HCT116 (cell line): ENCODE results near the gene PTN. TPM values are rescaled to one million over a fixed set of nuclear protein-coding genes. Genes with fewer than 3 reads are reported as not detected.

Source experiments
- ATAC-seq: fragments of 200-7000 bp; cut with Tn5 transposase; 2 replicates; pipeline ENCODE4 v1.9.1; 2020; ENCODE audit warnings: mild to moderate bottlenecking, moderate library complexity
- BruUV-seq: library from RNA; stranded (reverse); fragments of 400-500 nt; replicated peaks from 2 replicates; lab custom pipeline; 2021; lab: Mats Ljungman, UMichigan
- CTCF ChIA-PET: fragments of 300-600 bp; sonication (Branson Sonifier 250); formaldehyde crosslinking; loops from one replicate; lab custom pipeline; 2021; ENCODE audit warnings: antibody characterized with exemption; lab: Charles Lee
- POLR2A ChIA-PET: fragments of 300-600, 350-600 bp; sonication (Branson Sonifier 250); formaldehyde crosslinking; loops from one replicate; lab custom pipeline; 2021; ENCODE audit warnings: antibody characterized with exemption; lab: Charles Lee
- RAD21 ChIA-PET, 2 experiments: fragments of 300-600 bp; sonication (Branson Sonifier 250); formaldehyde crosslinking; loops; one replicate each; lab custom pipeline; 2023; ENCODE audit warnings: low total read pairs in 2 of 2; ENCODE audit not compliant: uncharacterized antibody in 2 of 2, unreplicated experiment in 2 of 2, low non-redundant PET in 1 of 2; lab: Charles Lee
- DNase-seq: peaks from one replicate; pipeline ENCODE4 v3.0.0-alpha.2; 2010; ENCODE audit warnings: low read depth, low spot score
- H2AFZ ChIP-seq: fragments of 200-600 bp; shearing (Covaris generic), sonication (generic); 2 replicates; pipeline ENCODE4 v1.6.1; 2017; ENCODE audit warnings: low read depth, mixed run types, mixed read lengths, antibody characterized with exemption, low read length; ENCODE audit not compliant: poor library complexity, severe bottlenecking
- H3K27ac ChIP-seq: 2 replicates; pipeline ENCODE4 v1.5.1; 2012; ENCODE audit warnings: low read depth, low read length
- H3K27me3 ChIP-seq: fragments of 200-600 bp; sonication (generic); 2 replicates; pipeline ENCODE4 v1.6.1; 2016; ENCODE audit warnings: mixed run types, low read length, mixed read lengths; ENCODE audit not compliant: insufficient read depth
- H3K36me3 ChIP-seq, 2 experiments: fragments of 200-500 bp in 1 of 2; fragments of 200-600 bp in 1 of 2; sonication (Bioruptor generic) in 1 of 2; sonication (generic) in 1 of 2; 2 replicates each; pipeline versions ENCODE4 v1.5.1 to v1.6.1; 2014 to 2016; ENCODE audit warnings: low read length in 2 of 2, inconsistent platforms in 1 of 2, mixed read lengths in 1 of 2, mixed run types in 1 of 2; ENCODE audit not compliant: insufficient read depth in 2 of 2, control insufficient read depth in 1 of 2
- H3K4me1 ChIP-seq, 2 experiments: fragments of 200-600 bp in 1 of 2; sonication (generic) in 1 of 2; 2 replicates each; pipeline versions ENCODE4 v1.5.1 to v1.6.1; 2012 to 2017; ENCODE audit warnings: low read length in 2 of 2, inconsistent platforms in 1 of 2, mild to moderate bottlenecking in 1 of 2, mixed read lengths in 1 of 2, mixed run types in 1 of 2, moderate library complexity in 1 of 2; ENCODE audit not compliant: insufficient read depth in 2 of 2, control insufficient read depth in 1 of 2
- H3K4me2 ChIP-seq: fragments of 200-600 bp; sonication (generic); 2 replicates; pipeline ENCODE4 v1.6.1; 2017; ENCODE audit warnings: mixed run types, low read length, mixed read lengths
- H3K4me3 ChIP-seq, 2 experiments: fragments of 200-600 bp in 1 of 2; sonication (generic) in 1 of 2; replicated peaks in 1 of 2; 2 replicates each; pipeline ENCODE4 v1.5.1; 2011 to 2016; ENCODE audit warnings: low read length in 2 of 2, control low read depth in 1 of 2, low read depth in 1 of 2, mild to moderate bottlenecking in 1 of 2, mixed read lengths in 1 of 2, mixed run types in 1 of 2
- H3K79me2 ChIP-seq: fragments of 200-600 bp; sonication (generic); 2 replicates; pipeline ENCODE4 v1.6.1; 2017; ENCODE audit warnings: mild to moderate bottlenecking, mixed run types, low read length, moderate library complexity, mixed read lengths; ENCODE audit not compliant: insufficient read depth
- H3K9ac ChIP-seq: fragments of 200-600 bp; sonication (generic); 2 replicates; pipeline ENCODE4 v1.6.1; 2016; ENCODE audit warnings: low read length, mixed read lengths
- H3K9me2 ChIP-seq: fragments of 200-600 bp; sonication (generic), shearing (Covaris generic); 2 replicates; pipeline ENCODE4 v1.6.1; 2017; ENCODE audit warnings: mixed run types, mild to moderate bottlenecking, moderate library complexity; ENCODE audit not compliant: insufficient read depth
- H3K9me3 ChIP-seq, 2 experiments: fragments of 200-500 bp in 1 of 2; fragments of 200-600 bp in 1 of 2; sonication (Bioruptor generic) in 1 of 2; sonication (generic) in 1 of 2; 2 replicates each; pipeline ENCODE4 v1.6.1; 2014 to 2017; ENCODE audit warnings: low read length in 2 of 2, mixed read lengths in 2 of 2, inconsistent platforms in 1 of 2, low read depth in 1 of 2, mild to moderate bottlenecking in 1 of 2, mixed run types in 1 of 2, moderate library complexity in 1 of 2; ENCODE audit not compliant: control insufficient read depth in 1 of 2, insufficient read depth in 1 of 2
- H4K20me1 ChIP-seq: fragments of 200-600 bp; sonication (generic), shearing (Covaris generic); 2 replicates; pipeline ENCODE4 v1.6.1; 2017; ENCODE audit warnings: mixed run types, mild to moderate bottlenecking, moderate library complexity; ENCODE audit not compliant: insufficient read depth
- CBX3 ChIP-seq: IDR thresholded peaks from 2 replicates; pipeline ENCODE4 v1.6.1; 2012; ENCODE audit warnings: low read depth
- CEBPB ChIP-seq: IDR thresholded peaks from 2 replicates; pipeline ENCODE4 v1.6.1; 2012; ENCODE audit warnings: low read depth
- CTCF ChIP-seq, 3 experiments: fragments of 200-600 bp in 1 of 3; sonication (generic) in 1 of 3; IDR thresholded peaks in 2 of 3; conservative IDR thresholded peaks in 1 of 3; 2 replicates each; pipeline ENCODE4 v1.5.1; 2012 to 2017; ENCODE audit warnings: low read depth in 2 of 3, low read length in 2 of 3, antibody characterized with exemption in 1 of 3, borderline replicate concordance in 1 of 3, control low read depth in 1 of 3, mild to moderate bottlenecking in 1 of 3, mixed read lengths in 1 of 3, mixed run types in 1 of 3, moderate library complexity in 1 of 3; ENCODE audit not compliant: insufficient read depth in 1 of 3
- EGR1 ChIP-seq: IDR thresholded peaks from 2 replicates; pipeline ENCODE4 v1.6.1; 2012; ENCODE audit warnings: low read depth
- EZH2 ChIP-seq: fragments of 200-600 bp; sonication (generic); IDR thresholded peaks from 2 replicates; pipeline ENCODE4 v1.6.1; 2017; ENCODE audit warnings: antibody characterized with exemption, mixed run types
- POLR2A ChIP-seq: IDR thresholded peaks from 2 replicates; pipeline ENCODE4 v1.7.0; 2011; ENCODE audit warnings: borderline replicate concordance; ENCODE audit not compliant: insufficient read depth, insufficient read length; ENCODE audit errors: extremely low read depth
- RAD21 ChIP-seq: IDR thresholded peaks from 2 replicates; pipeline ENCODE4 v1.6.1; 2012; ENCODE audit warnings: low read depth, mild to moderate bottlenecking
- REST ChIP-seq: IDR thresholded peaks from 2 replicates; pipeline ENCODE4 v1.6.1; 2012; ENCODE audit warnings: low read depth
- SIN3A ChIP-seq: IDR thresholded peaks from 2 replicates; pipeline ENCODE4 v1.6.1; 2012; ENCODE audit warnings: low read depth
- SRF ChIP-seq: IDR thresholded peaks from 2 replicates; pipeline ENCODE4 v1.6.1; 2012; ENCODE audit warnings: low read depth
- YY1 ChIP-seq: IDR thresholded peaks from 2 replicates; pipeline ENCODE4 v1.6.1; 2011; ENCODE audit warnings: low read length, low read depth, moderate library complexity, mild to moderate bottlenecking; ENCODE audit not compliant: insufficient replicate concordance; ENCODE audit errors: extremely low read depth
- ZBTB33 ChIP-seq: IDR thresholded peaks from 2 replicates; pipeline ENCODE4 v1.6.1; 2011; ENCODE audit warnings: mild to moderate bottlenecking, low read length, moderate library complexity; ENCODE audit not compliant: insufficient replicate concordance; ENCODE audit errors: extremely low read depth
- ZNF274 ChIP-seq: fragments of 200-500 bp; sonication (Bioruptor generic); IDR thresholded peaks from 2 replicates; pipeline ENCODE4 v1.6.1; 2014; ENCODE audit warnings: mild to moderate bottlenecking, low read depth, low read length, inconsistent platforms
- intact Hi-C: fragments of 100-400 bp; cut with micrococcal nuclease; formaldehyde crosslinking; loops from 2 replicates; pipeline ENCODE4 v1.10.0; 2022
- total RNA-seq: library from RNA; stranded (reverse); gene quantifications from one replicate; pipeline ENCODE4 v1.2.1, GENCODE V29; 2021; ENCODE audit not compliant: unreplicated experiment

PTN gene
- total RNA-seq, 1 experiment from 2014 or later = not detected

GRCh38 chr7:137243741-137244140 is 99.8 kb downstream of the PTN start:
- POLR2A ChIA-PET = no interaction called here
- TF ChIP-seq ZNF274 (no peak), ZBTB33 (no peak), SIN3A (no peak), RAD21 (no peak), EZH2 (no peak), POLR2A (no peak), EGR1 (no peak), CBX3 (no peak), CTCF (IDR thresholded peaks at IDR 0.05 in 2 of 3, conservative IDR thresholded peaks at IDR 0.05 in 1 of 3; ENCODE audit: borderline replicate concordance in 1 of 3, insufficient read depth in 1 of 3, low read depth in 2 of 3, low read length in 2 of 3) (no peak), REST (no peak), SRF (no peak), YY1 (no peak), CEBPB (no peak)
- no TSS peak for BruUV-seq

More at GRCh38 chr7:137243741-137244140, 99.8 kb downstream of the PTN start:
- Histone ChIP-seq H3K9me3 (peaks cover 3 to 8% of the 10 kb centered on the region in 2 experiments; a peak in 2 of 4 replicates), H3K79me2 (no peaks in the 10 kb centered on the region), H3K4me1 (no peaks in the 10 kb centered on the region), H3K4me3 (no peak overlapping the region), H3K4me2 (no peak overlapping the region), H3K27ac (no peak overlapping the region), H3K9me2 (no peaks in the 10 kb centered on the region), H3K27me3 (no peaks in the 10 kb centered on the region), H3K36me3 (no peaks in the 10 kb centered on the region), H3K9ac (no peak overlapping the region), H2AFZ (no peak overlapping the region), H4K20me1 (no peaks in the 10 kb centered on the region)
- DNase-seq (no peak), ATAC-seq (no peak)
- intact Hi-C loops = no loop called here
- CTCF ChIA-PET = no interaction called here
- RAD21 ChIA-PET = no interaction called here
